Measurements from ENCODE around the gene CCDC82. TPM values are rescaled to one million over a fixed set of nuclear protein-coding genes. Genes with fewer than 3 reads are reported as not detected.
A peak's percentile ranks its signal among the peaks of the same experiment; 100 is the strongest.
"Not testable (repeated sequence)": the region's sequence is repeated elsewhere in the genome, so short reads cannot be mapped to it uniquely, and the experiment has no call there.

The CCDC82 gene
- total RNA-seq, result 68.8 TPM

- DNase-seq, result peak; percentile 96
Observed at GRCh38 chr11:96389720-96390487, at the start of gene CCDC82, which contains the start of gene JRKL. CCDC82 (minus strand) TSS chr11:96389912; CDS start chr11:96384747, 5,165 bp downstream. JRKL (plus strand) TSS chr11:96390013; CDS start chr11:96390650, 637 bp downstream.

- not testable (repeated sequence) for DNase-seq
Observed at GRCh38 chr11:96432654-96433053, 42.9 kb upstream of the CCDC82 start.

- DNase-seq, result no peak
Observed at GRCh38 chr11:96430668-96431067, 41.0 kb upstream of the CCDC82 start.

GRCh38 chr11:96424693-96425092 lies 35.0 kb upstream of the CCDC82 start:
- DNase-seq, result no peak

GRCh38 chr11:96413408-96413807 lies 23.7 kb upstream of the CCDC82 start:
- no peak for DNase-seq

GRCh38 chr11:96412761-96413381 lies 23.2 kb upstream of the CCDC82 start:
- DNase-seq, result no peak

- DNase-seq, result not testable (repeated sequence)
Observed at GRCh38 chr11:96411412-96411811, 21.7 kb upstream of the CCDC82 start.

- DNase-seq, result no peak
Observed at GRCh38 chr11:96400697-96401096, 11.0 kb upstream of the CCDC82 start.

- DNase-seq, result no peak
Observed at GRCh38 chr11:96397863-96398262, 8.2 kb upstream of the CCDC82 start.

- no peak for DNase-seq
Observed at GRCh38 chr11:96396637-96397036, 6.9 kb upstream of the CCDC82 start.

GRCh38 chr11:96394773-96395172 lies 5.1 kb upstream of the CCDC82 start:
- no peak for DNase-seq

GRCh38 chr11:96393753-96394348 lies 4.1 kb upstream of the CCDC82 start:
- DNase-seq, result no peak

GRCh38 chr11:96391698-96392307 lies 2.1 kb upstream of the CCDC82 start:
- DNase-seq, result no peak

- no peak for DNase-seq
Observed at GRCh38 chr11:96390488-96390792, 728 bp upstream of the CCDC82 start.

GRCh38 chr11:96388891-96389719 lies 607 bp downstream of the CCDC82 start:
- DNase-seq, result no peak

- DNase-seq, result no peak
Observed at GRCh38 chr11:96385187-96385586, 4.5 kb downstream of the CCDC82 start.

- no peak for DNase-seq
Observed at GRCh38 chr11:96384156-96384555, 5.6 kb downstream of the CCDC82 start.

GRCh38 chr11:96376796-96377195 lies 12.9 kb downstream of the CCDC82 start:
- no peak for DNase-seq

- no peak for DNase-seq
Observed at GRCh38 chr11:96373826-96374225, 15.9 kb downstream of the CCDC82 start.

- DNase-seq, result no peak
Observed at GRCh38 chr11:96367342-96367741, 22.4 kb downstream of the CCDC82 start.

GRCh38 chr11:96366024-96366423 lies 23.7 kb downstream of the CCDC82 start:
- DNase-seq, result no peak

- no peak for DNase-seq
Observed at GRCh38 chr11:96365493-96365892, 24.2 kb downstream of the CCDC82 start.

All from occipital lobe (tissue), 2 donors.